ENCODE data around the gene DOC2B.

DOC2B gene

GRCh38 chr17:228951-229708 is 47.7 kb upstream of the DOC2B start:
- H4K20me1 ChIP-seq (ENCODE audit: insufficient read depth, low read length): no peaks in the 10 kb centered on the region
- H3K9me2 ChIP-seq (replicated peaks; ENCODE audit: insufficient read depth, low read length): no peaks in the 10 kb centered on the region
- H3K27me3 ChIP-seq (replicated peaks; ENCODE audit: insufficient read depth, low read length): peaks cover 92% of the 10 kb centered on the region
- no peaks in the 10 kb centered on the region for H3K36me3 ChIP-seq (replicated peaks; ENCODE audit: insufficient read depth, low read length)
- no peaks in the 10 kb centered on the region for H3K79me2 ChIP-seq (ENCODE audit: low read length)
- H3F3A ChIP-seq (ENCODE audit: insufficient read depth, low read length): no peaks in the 10 kb centered on the region
- H3K4me1 ChIP-seq (ENCODE audit: low read length): no peaks in the 10 kb centered on the region
- no peak overlapping the region for H3K9ac ChIP-seq (ENCODE audit: low read length)
- H2AFZ ChIP-seq (ENCODE audit: low read length): no peak overlapping the region
- TF ChIP-seq CTCF (IDR thresholded peaks at IDR 0.05; ENCODE audit: low read length) (no peak), EZH2phosphoT487 (IDR thresholded peaks at IDR 0.05; ENCODE audit: low read length) (no peak), EZH2 (optimal IDR thresholded peaks at IDR 0.05; ENCODE audit: low read depth, low read length) (no peak)
- H3K4me3 ChIP-seq (ENCODE audit: low read length): no peak overlapping the region
- no peak overlapping the region for H3K27ac ChIP-seq (ENCODE audit: low read length)
- no peaks in the 10 kb centered on the region for H3K9me3 ChIP-seq (replicated peaks; ENCODE audit: insufficient read depth, low read length)
- no peak for DNase-seq
- no peak overlapping the region for H3K4me2 ChIP-seq (ENCODE audit: low read depth, low read length)

- Histone ChIP-seq H3K4me2 (ENCODE audit: low read depth, low read length) (no peak overlapping the region), H3K27me3 (replicated peaks; ENCODE audit: insufficient read depth, low read length) (peaks cover 95% of the 10 kb centered on the region), H3K4me3 (ENCODE audit: low read length) (no peak overlapping the region), H3F3A (ENCODE audit: insufficient read depth, low read length) (no peaks in the 10 kb centered on the region), H3K4me1 (ENCODE audit: low read length) (no peaks in the 10 kb centered on the region), H3K79me2 (ENCODE audit: low read length) (no peaks in the 10 kb centered on the region), H3K9me3 (replicated peaks; ENCODE audit: insufficient read depth, low read length) (no peaks in the 10 kb centered on the region), H3K36me3 (replicated peaks; ENCODE audit: insufficient read depth, low read length) (no peaks in the 10 kb centered on the region), H3K9me2 (replicated peaks; ENCODE audit: insufficient read depth, low read length) (no peaks in the 10 kb centered on the region), H4K20me1 (ENCODE audit: insufficient read depth, low read length) (no peaks in the 10 kb centered on the region), H2AFZ (ENCODE audit: low read length) (no peak overlapping the region), H3K9ac (ENCODE audit: low read length) (no peak overlapping the region), H3K27ac (ENCODE audit: low read length) (no peak overlapping the region)
- no peak for TF ChIP-seq EZH2phosphoT487 (IDR thresholded peaks at IDR 0.05; ENCODE audit: low read length)
- TF ChIP-seq CTCF (IDR thresholded peaks at IDR 0.05; ENCODE audit: low read length): no peak
- no peak for TF ChIP-seq EZH2 (optimal IDR thresholded peaks at IDR 0.05; ENCODE audit: low read depth, low read length)
- DNase-seq: no peak
These were observed 46.6 kb upstream of the DOC2B start for GRCh38 chr17:227946-228615.

GRCh38 chr17:227078-227945 is 45.9 kb upstream of the DOC2B start:
- Histone ChIP-seq H3K9ac (ENCODE audit: low read length) (no peak overlapping the region), H3K9me2 (replicated peaks; ENCODE audit: insufficient read depth, low read length) (no peaks in the 10 kb centered on the region), H3K9me3 (replicated peaks; ENCODE audit: insufficient read depth, low read length) (no peaks in the 10 kb centered on the region), H3K36me3 (replicated peaks; ENCODE audit: insufficient read depth, low read length) (no peaks in the 10 kb centered on the region), H3F3A (ENCODE audit: insufficient read depth, low read length) (no peaks in the 10 kb centered on the region), H2AFZ (ENCODE audit: low read length) (no peak overlapping the region), H3K27ac (ENCODE audit: low read length) (no peak overlapping the region), H3K4me3 (ENCODE audit: low read length) (no peak overlapping the region), H3K79me2 (ENCODE audit: low read length) (no peaks in the 10 kb centered on the region), H3K4me1 (ENCODE audit: low read length) (no peaks in the 10 kb centered on the region), H4K20me1 (ENCODE audit: insufficient read depth, low read length) (no peaks in the 10 kb centered on the region), H3K4me2 (ENCODE audit: low read depth, low read length) (no peak overlapping the region), H3K27me3 (replicated peaks; ENCODE audit: insufficient read depth, low read length) (peaks cover 93% of the 10 kb centered on the region)
- no peak for DNase-seq
- TF ChIP-seq EZH2phosphoT487 (IDR thresholded peaks at IDR 0.05; ENCODE audit: low read length) (no peak), EZH2 (optimal IDR thresholded peaks at IDR 0.05; ENCODE audit: low read depth, low read length) (no peak), CTCF (IDR thresholded peaks at IDR 0.05; ENCODE audit: low read length) (no peak)
